Astrocyte (in vitro differentiated cells and primary cell): Measurements from ENCODE around the gene EXPH5. TPM values are rescaled to one million over a fixed set of nuclear protein-coding genes. Genes with fewer than 3 reads are reported as not detected.

Experiments
- DNase-seq: peaks from one replicate; pipeline ENCODE4 v3.0.0-alpha.2; 2010; ENCODE audit warnings: low read depth
- FAIRE-seq: peaks from 2 replicates; lab custom pipeline; 2011; peaks lifted over from hg19 to GRCh38; lab: Jason Lieb, UNC
- H2AFZ ChIP-seq: 2 replicates; pipeline ENCODE4 v1.6.0; 2012; ENCODE audit warnings: low read depth, low read length, inconsistent platforms
- H3K27ac ChIP-seq: 2 replicates; pipeline ENCODE4 v1.5.1; 2011; ENCODE audit warnings: low read depth, low read length, inconsistent platforms
- H3K27me3 ChIP-seq: 2 replicates; pipeline ENCODE4 v1.6.0; 2011; ENCODE audit warnings: low read length, inconsistent platforms; ENCODE audit not compliant: insufficient read depth
- H3K36me3 ChIP-seq: 2 replicates; pipeline ENCODE4 v1.5.1; 2011; ENCODE audit warnings: low read length, inconsistent platforms; ENCODE audit not compliant: insufficient read depth
- H3K4me1 ChIP-seq: 2 replicates; pipeline ENCODE4 v1.5.1; 2011; ENCODE audit warnings: low read length, inconsistent platforms; ENCODE audit not compliant: insufficient read depth
- H3K4me2 ChIP-seq: 2 replicates; pipeline ENCODE4 v1.6.0; 2012; ENCODE audit warnings: low read length, inconsistent platforms
- H3K4me3 ChIP-seq: 2 replicates; pipeline ENCODE4 v1.5.1; 2011; ENCODE audit warnings: low read depth, mild to moderate bottlenecking, low read length, inconsistent platforms; ENCODE audit not compliant: insufficient read depth
- H3K79me2 ChIP-seq: 2 replicates; pipeline ENCODE4 v1.6.0; 2012; ENCODE audit warnings: mild to moderate bottlenecking, low read length, inconsistent platforms; ENCODE audit not compliant: insufficient read depth
- H3K9ac ChIP-seq: 2 replicates; pipeline ENCODE4 v1.6.0; 2012; ENCODE audit warnings: mild to moderate bottlenecking, low read length, inconsistent platforms
- H3K9me3 ChIP-seq: 2 replicates; pipeline ENCODE4 v1.5.1; 2012; ENCODE audit warnings: low read depth, mild to moderate bottlenecking, low read length, inconsistent platforms; ENCODE audit not compliant: insufficient read depth
- H4K20me1 ChIP-seq: 2 replicates; pipeline ENCODE4 v1.6.0; 2012; ENCODE audit warnings: low read length, inconsistent platforms; ENCODE audit not compliant: insufficient read depth
- H3K27ac Mint-ChIP-seq: one replicate; pipeline ENCODE4 v1.8.0; 2021; ENCODE audit warnings: mild to moderate bottlenecking, mixed read lengths; ENCODE audit not compliant: unreplicated experiment
- H3K27me3 Mint-ChIP-seq: one replicate; pipeline ENCODE4 v1.8.0; 2021; ENCODE audit warnings: low read depth, mixed read lengths; ENCODE audit not compliant: unreplicated experiment
- H3K36me3 Mint-ChIP-seq: one replicate; pipeline ENCODE4 v1.8.0; 2021; ENCODE audit warnings: low read depth, mixed read lengths; ENCODE audit not compliant: unreplicated experiment
- H3K4me1 Mint-ChIP-seq: one replicate; pipeline ENCODE4 v1.8.0; 2021; ENCODE audit warnings: low read depth, mixed read lengths; ENCODE audit not compliant: unreplicated experiment
- H3K4me3 Mint-ChIP-seq: one replicate; pipeline ENCODE4 v1.8.0; 2021; ENCODE audit warnings: mild to moderate bottlenecking, moderate library complexity, mixed read lengths; ENCODE audit not compliant: unreplicated experiment
- H3K9me3 Mint-ChIP-seq: one replicate; pipeline ENCODE4 v1.8.0; 2021; ENCODE audit warnings: mild to moderate bottlenecking, mixed read lengths; ENCODE audit not compliant: unreplicated experiment
- EZH2 ChIP-seq: IDR thresholded peaks from 2 replicates; pipeline ENCODE4 v1.6.1; 2012; ENCODE audit warnings: mild to moderate bottlenecking, low read length, inconsistent platforms; ENCODE audit not compliant: insufficient read depth
- total RNA-seq: library from RNA; stranded (reverse); gene quantifications from 2 replicates; pipeline ENCODE4 v1.2.1, GENCODE V29; 2021
- TF ChIP-seq, protein P1 (sequence below): IDR thresholded peaks from 2 replicates; pipeline ENCODE4 v1.5.1; 2011; ENCODE audit warnings: low read depth, mild to moderate bottlenecking, inconsistent platforms, low read length, moderate library complexity; ENCODE audit not compliant: insufficient read depth

EXPH5 gene
- total RNA-seq, 1 donor from 2014 or later = 7.9 TPM

DNA sequence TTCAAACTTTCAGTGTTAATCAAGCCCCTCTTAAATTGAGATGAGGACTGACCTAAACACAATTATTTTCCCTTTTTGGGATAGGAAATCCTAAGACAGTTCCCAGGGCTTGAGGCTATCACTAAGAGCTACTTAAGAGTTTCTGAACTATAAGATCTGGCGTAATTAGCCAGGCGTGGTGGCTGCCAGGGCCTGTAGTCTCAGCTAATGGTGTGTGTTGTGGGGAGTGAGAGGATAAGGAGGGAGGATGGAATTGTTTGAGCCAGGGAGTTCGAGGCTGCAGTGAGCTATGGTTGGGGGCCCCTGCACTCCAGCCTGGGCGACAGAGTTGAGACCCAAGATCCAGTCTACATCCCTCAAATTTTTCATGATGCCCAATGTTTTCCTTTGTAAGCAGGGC, 23.5 kb upstream of the EXPH5 start:
- Histone ChIP-seq H3K9ac (peak overlapping the region; percentile 66), H2AFZ (peak overlapping the region; percentile 13)

DNA sequence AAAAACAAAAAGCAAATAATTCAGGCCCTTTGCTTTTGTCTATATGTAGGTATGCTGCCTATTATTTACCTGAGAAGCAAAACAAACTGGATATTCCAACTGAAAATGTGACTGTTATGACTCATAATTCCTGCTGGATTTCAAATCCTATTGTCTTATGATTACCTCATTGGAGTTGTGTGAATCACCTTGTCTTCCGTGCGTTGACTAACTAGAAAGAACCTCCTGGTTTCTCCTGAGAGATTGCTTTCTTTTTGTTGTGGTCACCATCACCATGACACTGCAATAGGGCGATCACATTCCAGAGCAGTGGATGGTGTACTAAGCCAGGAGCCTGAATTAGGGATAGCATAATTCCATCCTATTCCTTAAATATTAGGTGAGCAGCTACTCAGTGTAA, 23.0 kb upstream of the EXPH5 start:
- H3K4me3 Mint-ChIP-seq = no peak overlapping the region
- H3K27me3 ChIP-seq = no peaks in the 10 kb centered on the region
- peak overlapping the region; percentile 88 for H3K27ac Mint-ChIP-seq
- H3K27ac ChIP-seq = peak overlapping the region; percentile 89
- no peaks in the 10 kb centered on the region for H3K36me3 Mint-ChIP-seq
- peaks cover 15% of the 10 kb centered on the region for H3K4me1 ChIP-seq
- peak overlapping the region; percentile 66 for H3K9ac ChIP-seq
- H3K4me3 ChIP-seq = peak overlapping the region; percentile 1
- H3K79me2 ChIP-seq = no peaks in the 10 kb centered on the region
- no peaks in the 10 kb centered on the region for H3K27me3 Mint-ChIP-seq
- DNase-seq (peak; percentile 96), FAIRE-seq (peak; percentile 95)
- peak overlapping the region; percentile 54 for H3K4me2 ChIP-seq
- H3K9me3 Mint-ChIP-seq = no peaks in the 10 kb centered on the region
- H2AFZ ChIP-seq = no peak overlapping the region
- no peak for TF ChIP-seq EZH2
- TF ChIP-seq, protein P1, sequence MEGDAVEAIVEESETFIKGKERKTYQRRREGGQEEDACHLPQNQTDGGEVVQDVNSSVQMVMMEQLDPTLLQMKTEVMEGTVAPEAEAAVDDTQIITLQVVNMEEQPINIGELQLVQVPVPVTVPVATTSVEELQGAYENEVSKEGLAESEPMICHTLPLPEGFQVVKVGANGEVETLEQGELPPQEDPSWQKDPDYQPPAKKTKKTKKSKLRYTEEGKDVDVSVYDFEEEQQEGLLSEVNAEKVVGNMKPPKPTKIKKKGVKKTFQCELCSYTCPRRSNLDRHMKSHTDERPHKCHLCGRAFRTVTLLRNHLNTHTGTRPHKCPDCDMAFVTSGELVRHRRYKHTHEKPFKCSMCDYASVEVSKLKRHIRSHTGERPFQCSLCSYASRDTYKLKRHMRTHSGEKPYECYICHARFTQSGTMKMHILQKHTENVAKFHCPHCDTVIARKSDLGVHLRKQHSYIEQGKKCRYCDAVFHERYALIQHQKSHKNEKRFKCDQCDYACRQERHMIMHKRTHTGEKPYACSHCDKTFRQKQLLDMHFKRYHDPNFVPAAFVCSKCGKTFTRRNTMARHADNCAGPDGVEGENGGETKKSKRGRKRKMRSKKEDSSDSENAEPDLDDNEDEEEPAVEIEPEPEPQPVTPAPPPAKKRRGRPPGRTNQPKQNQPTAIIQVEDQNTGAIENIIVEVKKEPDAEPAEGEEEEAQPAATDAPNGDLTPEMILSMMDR = no peak
- no peaks in the 10 kb centered on the region for H3K36me3 ChIP-seq
- H3K4me1 Mint-ChIP-seq = peaks cover 23% of the 10 kb centered on the region
- no peaks in the 10 kb centered on the region for H3K9me3 ChIP-seq
- H4K20me1 ChIP-seq = no peaks in the 10 kb centered on the region

More for the DNA sequence above, 23.5 kb upstream of the EXPH5 start:
- H3K4me3 Mint-ChIP-seq = peak overlapping the region; percentile 16
- Histone ChIP-seq H3K79me2 (no peaks in the 10 kb centered on the region), H3K4me1 (peaks cover 18% of the 10 kb centered on the region), H3K27me3 (no peaks in the 10 kb centered on the region), H3K27ac (peak overlapping the region; percentile 89), H3K9me3 (no peaks in the 10 kb centered on the region), H3K36me3 (no peaks in the 10 kb centered on the region), H3K4me2 (peak overlapping the region; percentile 54), H3K4me3 (peak overlapping the region; percentile 1), H4K20me1 (no peaks in the 10 kb centered on the region)
- DNase-seq = no peak
- TF ChIP-seq EZH2 = no peak
- TF ChIP-seq, protein P1 = no peak
- no peaks in the 10 kb centered on the region for H3K27me3 Mint-ChIP-seq
- FAIRE-seq = no peak
- H3K4me1 Mint-ChIP-seq = peaks cover 25% of the 10 kb centered on the region
- H3K27ac Mint-ChIP-seq = peak overlapping the region; percentile 88
- no peaks in the 10 kb centered on the region for H3K9me3 Mint-ChIP-seq
- no peaks in the 10 kb centered on the region for H3K36me3 Mint-ChIP-seq

DNA sequence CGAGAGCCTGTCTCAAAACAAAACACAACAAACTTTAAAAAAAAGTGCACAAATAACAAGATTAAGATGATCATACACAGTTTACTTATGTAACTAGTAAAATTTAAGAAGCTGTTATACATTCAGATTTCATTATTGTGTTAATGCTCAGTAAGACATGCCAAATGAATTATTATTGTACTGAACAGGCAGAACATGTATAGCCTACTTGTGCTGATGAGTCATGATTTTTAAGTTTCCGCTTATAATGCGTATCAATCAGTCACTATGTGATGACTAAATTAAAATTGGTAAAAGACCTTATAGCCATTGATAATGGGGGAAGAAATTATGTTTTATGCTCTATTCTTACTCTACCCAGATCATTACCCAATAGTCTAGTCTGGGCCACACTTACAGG, 20.5 kb upstream of the EXPH5 start:
- H3K27me3 Mint-ChIP-seq = no peaks in the 10 kb centered on the region
- Histone ChIP-seq H3K27me3 (no peaks in the 10 kb centered on the region), H3K9ac (no peak overlapping the region), H3K36me3 (no peaks in the 10 kb centered on the region), H3K79me2 (no peaks in the 10 kb centered on the region), H3K27ac (no peak overlapping the region), H3K4me2 (no peak overlapping the region), H3K9me3 (no peaks in the 10 kb centered on the region), H3K4me1 (peaks cover 14% of the 10 kb centered on the region), H3K4me3 (no peak overlapping the region), H2AFZ (no peak overlapping the region), H4K20me1 (no peaks in the 10 kb centered on the region)
- peaks cover 29% of the 10 kb centered on the region for H3K4me1 Mint-ChIP-seq
- no peaks in the 10 kb centered on the region for H3K36me3 Mint-ChIP-seq
- H3K4me3 Mint-ChIP-seq = no peak overlapping the region
- no peak for DNase-seq
- peak overlapping the region; percentile 64 for H3K27ac Mint-ChIP-seq
- TF ChIP-seq EZH2 = no peak
- TF ChIP-seq, protein P1 = no peak
- H3K9me3 Mint-ChIP-seq = no peaks in the 10 kb centered on the region
- no peak for FAIRE-seq
